ENCODE results near the gene TECTA. TPM values are rescaled to one million over a fixed set of nuclear protein-coding genes. Genes with fewer than 3 reads are reported as not detected.

TECTA gene
- total RNA-seq (2022; extraction: Qiagen RNA extraction; ENCODE audit: low read depth) = 0.04 to 0.13 TPM (median 0.08 TPM) in 5 replicates

GRCh38 chr11:121100943-121101342 is at the start of gene TECTA:
TECTA (plus strand) TSS chr11:121101243; CDS start chr11:121102666, 1,423 bp downstream.

Other genes with a start within 250 kb of the TECTA start
- gene TBCEL, start 77.1 kb upstream of the TECTA start, total RNA-seq (2022; extraction: Qiagen RNA extraction; ENCODE audit: low read depth) = 5.8 to 7.1 TPM (median 6.2 TPM) in 5 replicates
- gene SC5D, start 191.5 kb downstream of the TECTA start, total RNA-seq (2022; extraction: Qiagen RNA extraction; ENCODE audit: low read depth) = 9.9 to 13.1 TPM (median 11.4 TPM) in 5 replicates

All from A549 treated with DMSO at 1 μM for 4 hours (cell line).